GM18511 (cell line): Measurements from ENCODE around the gene KEL.

Source experiments
- ATAC-seq: cut with Tn5 transposase; IDR thresholded peaks from one replicate; pipeline ENCODE4 v1.9.1; 2021; ENCODE audit warnings: mild to moderate bottlenecking, moderate library complexity; ENCODE audit not compliant: unreplicated experiment

Gene KEL

DNA sequence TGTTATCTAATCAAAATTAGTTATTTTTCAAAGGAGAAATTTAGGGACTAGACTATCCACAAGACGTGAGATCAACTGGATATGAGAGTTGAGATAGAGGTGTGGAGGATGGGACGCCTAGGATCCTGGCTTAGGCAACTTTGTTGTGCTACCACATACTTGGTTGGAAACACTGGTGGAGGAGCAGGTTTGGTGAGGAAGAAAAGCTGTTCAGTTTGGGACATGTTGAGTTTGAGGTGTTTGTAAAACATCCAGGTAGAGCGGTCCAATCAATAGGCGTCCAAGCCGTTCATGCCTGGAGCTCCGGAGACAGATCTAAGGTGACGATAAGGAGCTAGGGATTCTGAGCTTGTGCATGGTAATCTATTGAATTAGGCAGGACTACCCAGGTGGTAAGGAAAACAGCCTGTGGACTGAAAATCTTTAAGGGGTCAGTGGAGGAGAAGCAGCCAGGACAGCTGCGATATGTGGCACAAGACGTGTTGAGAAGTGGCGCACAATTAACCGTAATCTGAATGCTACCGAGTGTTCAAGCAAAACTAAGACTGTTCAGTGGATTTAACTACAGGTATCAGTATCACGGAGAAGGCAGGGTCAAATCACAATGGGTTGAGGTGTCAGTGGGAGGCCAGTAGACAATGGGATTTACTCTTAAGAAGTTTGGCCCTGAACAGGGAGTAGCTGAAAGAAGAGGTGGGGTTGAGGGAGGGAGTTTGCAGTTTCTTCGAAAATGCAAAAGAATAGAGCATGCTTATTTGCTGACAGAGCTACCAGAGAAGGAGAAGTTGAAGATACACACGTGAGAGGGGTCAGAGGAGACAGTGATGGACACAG lies 60.5 kb downstream of the KEL start:
- ATAC-seq = no peak

DNA sequence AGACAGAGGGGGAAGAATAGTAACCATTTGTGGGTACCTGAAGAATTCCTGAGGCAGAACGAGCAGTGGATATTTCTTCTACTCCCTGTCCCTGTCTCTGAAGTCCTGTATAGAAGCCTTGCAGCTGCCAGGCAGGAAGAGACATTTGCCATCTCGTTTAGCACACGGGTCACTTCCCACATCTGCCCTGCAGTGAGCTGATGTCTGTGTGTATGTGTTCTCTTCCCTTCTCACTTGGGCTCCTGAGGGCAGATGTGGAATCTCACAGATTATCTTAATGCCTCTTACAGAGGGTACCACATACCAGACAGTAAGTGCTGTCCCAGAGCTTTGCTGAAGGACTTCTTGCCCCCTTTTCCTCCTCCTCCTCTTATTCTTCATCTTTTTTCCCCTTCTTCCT lies 62.5 kb downstream of the KEL start:
- ATAC-seq = no peak

DNA sequence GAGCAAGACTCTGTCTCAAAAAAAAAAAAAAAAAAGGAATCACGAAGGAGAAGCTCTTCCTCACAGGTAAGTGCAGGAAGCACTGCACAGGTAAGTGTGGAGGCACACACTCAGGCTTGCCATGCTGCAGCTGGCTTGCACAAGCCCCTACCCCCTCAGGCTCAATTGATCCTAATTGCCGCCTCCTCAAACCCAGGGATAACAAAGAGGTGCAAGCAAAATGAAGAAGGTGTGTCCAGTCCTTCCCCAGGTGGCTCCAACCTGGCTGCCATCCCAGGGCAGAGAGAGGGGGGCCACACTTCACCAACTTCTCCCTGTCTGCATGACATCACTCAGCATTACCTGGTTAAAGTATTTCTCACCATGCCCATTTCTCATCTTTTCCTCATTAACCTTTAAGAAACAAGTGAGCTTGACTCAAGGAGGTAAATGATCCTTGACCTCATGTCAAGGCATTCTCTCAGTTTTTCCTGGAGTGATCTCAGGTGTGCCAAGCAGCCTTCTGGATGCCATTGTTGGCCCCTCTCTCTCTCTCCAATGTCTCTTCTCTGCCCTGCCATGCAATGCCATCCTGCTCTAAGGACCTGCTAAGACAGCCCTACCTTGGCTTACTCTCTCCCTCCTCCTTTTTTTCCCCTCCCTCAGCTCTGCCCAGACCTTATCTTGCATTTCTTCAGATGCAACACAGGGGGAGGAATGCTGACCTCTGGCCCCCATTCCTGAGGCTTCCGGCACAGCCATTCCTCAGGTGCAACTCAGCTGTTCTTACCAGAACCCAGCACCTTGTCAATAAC lies 63.6 kb downstream of the KEL start:
- ATAC-seq = no peak

DNA sequence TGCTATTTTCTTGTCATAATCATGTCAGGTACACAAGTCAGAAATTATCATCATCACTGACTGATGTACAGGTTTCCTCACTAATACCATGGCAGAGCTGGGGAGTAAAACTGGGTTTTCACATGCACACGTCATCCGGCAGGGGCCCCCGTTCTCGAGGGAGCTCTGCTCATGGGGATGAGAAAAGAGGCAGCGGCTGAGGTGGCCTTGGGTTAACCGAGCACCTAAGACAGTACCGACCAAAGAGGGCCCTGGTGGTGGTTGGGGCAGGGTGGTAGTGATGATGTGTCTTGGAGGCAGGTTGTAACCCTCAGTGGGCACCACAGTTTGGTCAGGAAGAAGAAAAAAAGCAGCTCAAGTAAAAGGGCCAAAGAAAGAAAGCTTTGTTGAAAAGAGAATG lies 64.5 kb downstream of the KEL start:
- ATAC-seq = no peak

DNA sequence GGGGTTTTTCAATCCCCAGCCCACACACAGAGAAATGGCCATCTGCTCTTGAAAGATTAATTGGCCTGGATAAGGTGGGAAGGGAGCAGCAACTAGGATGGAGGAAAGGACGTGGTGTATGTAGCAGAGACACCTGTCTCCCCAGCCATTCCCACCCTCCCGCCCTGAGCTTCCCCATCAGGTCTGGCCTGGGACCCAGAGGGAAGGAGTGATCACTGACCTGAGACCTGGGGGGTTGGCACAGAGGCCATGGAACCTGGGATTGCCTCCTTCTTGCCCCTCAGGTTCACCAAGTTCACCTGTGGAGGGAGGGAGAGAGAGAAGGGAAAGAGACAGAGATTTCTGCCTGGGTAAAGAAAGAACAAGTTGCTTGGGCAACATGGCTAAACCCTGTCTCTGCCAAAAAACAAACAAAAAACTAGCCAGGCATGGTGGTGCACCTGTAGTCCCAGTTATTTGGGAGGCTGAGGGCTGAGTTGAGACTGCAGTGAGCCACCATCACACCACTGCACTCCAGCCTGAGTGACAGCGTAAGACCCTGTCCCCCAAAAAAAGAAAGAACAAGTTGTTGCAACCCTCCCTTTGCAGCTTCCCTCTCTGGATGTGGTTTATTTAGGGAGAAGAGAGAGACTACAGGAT lies 65.3 kb downstream of the KEL start:
- ATAC-seq = no peak

DNA sequence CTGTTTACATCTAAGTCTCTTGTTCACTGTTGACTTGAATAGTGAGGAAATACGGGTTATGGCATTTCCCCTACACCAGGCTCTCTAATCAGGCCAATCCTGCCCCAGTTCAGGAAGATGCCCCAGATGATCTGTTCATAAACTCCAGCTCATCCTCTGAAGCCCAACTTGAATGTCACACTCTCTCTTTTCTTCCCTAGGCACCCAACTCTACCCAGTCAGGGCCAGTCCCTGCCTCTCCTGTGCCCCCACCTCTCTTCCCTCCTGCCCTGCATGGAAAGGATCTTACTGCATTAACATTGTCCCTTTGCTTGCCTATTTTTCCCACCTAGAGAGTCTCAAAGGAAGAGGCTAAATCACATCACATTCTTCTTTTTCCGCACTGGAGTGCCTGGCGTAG lies 66.0 kb downstream of the KEL start:
- ATAC-seq = no peak

DNA sequence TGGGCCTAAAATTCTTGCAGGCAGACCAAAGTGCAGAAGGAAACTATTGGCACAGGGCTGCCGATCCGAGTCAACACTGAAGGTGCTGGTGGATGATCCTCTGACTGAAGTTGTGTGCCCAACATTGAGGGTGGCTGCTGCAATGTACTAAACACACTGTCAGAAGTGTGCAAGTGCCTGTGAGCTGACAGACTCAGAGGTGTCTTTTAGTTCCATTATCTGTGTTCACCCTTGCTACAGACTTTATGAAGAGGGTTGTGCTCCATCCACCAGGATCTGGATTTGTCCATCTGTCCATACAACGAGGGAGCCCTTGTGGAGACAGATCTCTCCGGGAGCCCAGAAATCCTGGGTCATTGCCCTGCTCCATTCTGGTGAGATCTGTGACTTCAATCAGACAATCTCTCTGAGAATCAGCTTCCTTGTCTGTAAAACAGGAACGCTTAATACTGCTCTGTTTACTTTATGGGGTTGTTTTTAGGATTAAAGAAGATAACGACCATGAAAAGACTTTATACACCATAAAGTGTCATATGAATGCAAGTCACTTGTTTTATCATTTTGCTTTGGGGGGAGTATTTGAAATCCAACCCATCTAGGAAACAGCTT lies 67.1 kb downstream of the KEL start:
- ATAC-seq = no peak

DNA sequence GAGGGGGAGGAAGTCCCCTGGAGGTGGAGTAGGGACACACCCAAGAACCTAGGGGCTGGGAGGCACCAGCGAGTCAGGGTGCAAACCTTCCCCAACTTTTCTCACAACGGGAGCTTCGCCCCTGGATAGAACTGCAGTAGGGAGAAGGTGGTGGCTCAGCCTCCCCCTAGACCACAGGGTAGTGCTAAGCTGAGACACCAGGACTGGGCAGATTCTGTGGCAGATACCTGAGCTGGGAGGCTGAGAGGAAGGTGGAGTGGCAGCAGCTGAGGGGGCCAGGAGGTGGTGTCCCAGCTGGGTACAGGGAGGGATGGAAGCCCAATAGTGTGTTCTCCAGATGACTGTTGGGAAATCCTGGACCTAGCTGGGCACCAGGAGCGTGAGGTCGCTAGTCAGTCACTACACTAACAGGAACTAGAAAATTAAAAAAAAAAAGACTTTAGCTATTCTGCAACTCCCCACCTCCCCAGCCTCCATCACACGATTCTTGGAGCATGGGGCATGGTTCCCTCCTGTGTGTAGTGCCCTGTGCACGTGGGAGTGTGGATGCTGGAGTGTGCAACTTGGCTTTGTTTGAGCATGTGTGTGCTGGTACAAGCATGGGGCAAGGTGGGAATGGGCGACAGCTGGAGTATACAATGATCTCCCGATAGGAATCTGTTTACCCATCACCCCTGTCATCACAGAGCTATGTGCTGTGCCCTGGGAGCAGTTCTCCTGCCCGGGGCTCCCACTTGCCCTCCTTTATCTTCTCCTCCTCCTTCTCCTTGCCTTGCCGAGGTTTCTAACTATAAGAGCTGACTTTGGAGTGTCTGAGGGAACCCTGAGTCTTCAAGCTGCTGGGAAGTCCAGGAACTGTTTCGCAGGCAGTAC lies 67.8 kb downstream of the KEL start:
- ATAC-seq = no peak

DNA sequence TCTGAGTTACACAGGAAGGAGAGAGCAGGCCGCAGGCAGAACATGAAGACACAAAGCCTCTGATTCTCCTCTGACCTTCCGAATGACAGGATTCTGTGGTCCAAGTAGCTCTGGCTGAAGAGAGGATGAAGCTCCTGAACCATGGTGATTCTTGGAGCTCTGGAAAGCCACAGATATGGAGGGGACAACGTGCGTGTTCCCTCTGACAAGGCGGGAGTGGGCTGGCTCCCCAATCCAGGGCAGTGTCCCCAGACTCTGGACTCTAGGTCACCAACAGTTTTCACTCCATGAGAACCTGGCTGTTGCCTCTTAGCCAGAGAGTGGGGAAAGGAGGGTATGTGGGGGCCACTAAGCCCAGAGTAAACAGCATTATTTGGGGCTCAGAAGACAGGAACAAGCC lies 69.2 kb downstream of the KEL start:
- no peak for ATAC-seq

DNA sequence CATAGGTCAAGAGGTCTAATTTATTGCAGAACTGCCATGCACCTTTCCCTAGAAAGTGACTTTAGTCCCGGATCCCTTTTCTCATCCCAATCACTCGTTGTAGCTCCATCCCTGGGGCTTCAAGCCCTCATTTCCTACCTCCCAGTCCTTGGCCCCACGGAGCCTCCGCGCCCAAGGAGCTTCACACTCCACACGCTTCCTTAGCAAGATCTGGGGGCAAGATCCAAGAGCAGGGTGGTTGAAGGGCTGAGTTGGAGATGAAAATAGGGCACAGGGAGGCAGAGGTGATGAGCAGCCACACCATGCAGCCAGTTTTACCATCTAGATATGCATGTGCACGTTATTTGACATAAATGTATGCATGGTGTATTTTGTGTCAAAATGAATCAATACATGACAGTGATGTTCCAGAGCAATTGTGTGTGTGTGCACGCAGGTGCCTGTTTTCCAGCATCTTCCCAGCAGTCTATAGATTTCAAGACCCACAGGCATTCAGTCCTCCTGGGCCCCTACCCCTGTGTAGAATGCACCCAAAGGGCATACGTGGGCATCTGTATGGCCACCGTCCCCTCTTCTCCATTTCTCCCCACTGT lies 70.6 kb downstream of the KEL start:
- no peak for ATAC-seq
